ENCODE data around the gene RPRD2. TPM values are rescaled to one million over a fixed set of nuclear protein-coding genes. Genes with fewer than 3 reads are reported as not detected.

The RPRD2 gene
- total and polyA plus RNA-seq, 2 of the 4 experiments (the other 2 are of a cell fraction) = 3.9 to 11.6 TPM

GRCh38 chr1:150406483-150406882, 42.5 kb downstream of the RPRD2 start:
- DNase-seq (no peak), ATAC-seq (ENCODE audit: low read depth) (no peak)

More at GRCh38 chr1:150406483-150406882, 42.5 kb downstream of the RPRD2 start:
- TF ChIP-seq RFX5 (IDR thresholded peaks at IDR 0.05; ENCODE audit: low read depth, low read length) (no peak), RCOR1 (IDR thresholded peaks at IDR 0.05; ENCODE audit: insufficient replicate concordance, low read length) (no peak), MXI1 (IDR thresholded peaks at IDR 0.05; ENCODE audit: borderline replicate concordance, low read depth, low read length) (no peak), NFE2L2 (IDR thresholded peaks at IDR 0.05; ENCODE audit: low read depth, low read length) (no peak), BHLHE40 (IDR thresholded peaks at IDR 0.05; ENCODE audit: low read depth, low read length) (no peak), RAD21 (IDR thresholded peaks at IDR 0.05; ENCODE audit: low read length) (no peak), CHD1 (IDR thresholded peaks at IDR 0.05; ENCODE audit: low read depth, low read length) (no peak), POLR2A (IDR thresholded peaks at IDR 0.05; ENCODE audit: low read depth, low read length) (no peak), SMC3 (IDR thresholded peaks at IDR 0.05; ENCODE audit: low read depth, low read length) (no peak), MAZ (IDR thresholded peaks at IDR 0.05; ENCODE audit: borderline replicate concordance, low read depth, low read length) (no peak), FOS (IDR thresholded peaks at IDR 0.05; ENCODE audit: low read depth, low read length) (no peak), CEBPB (IDR thresholded peaks at IDR 0.05; ENCODE audit: low read depth, low read length) (no peak), USF2 (IDR thresholded peaks at IDR 0.05; ENCODE audit: low read depth, low read length) (no peak), MAFK (IDR thresholded peaks at IDR 0.05; ENCODE audit: low read depth, low read length) (no peak)
- TF ChIP-seq, protein P1, sequence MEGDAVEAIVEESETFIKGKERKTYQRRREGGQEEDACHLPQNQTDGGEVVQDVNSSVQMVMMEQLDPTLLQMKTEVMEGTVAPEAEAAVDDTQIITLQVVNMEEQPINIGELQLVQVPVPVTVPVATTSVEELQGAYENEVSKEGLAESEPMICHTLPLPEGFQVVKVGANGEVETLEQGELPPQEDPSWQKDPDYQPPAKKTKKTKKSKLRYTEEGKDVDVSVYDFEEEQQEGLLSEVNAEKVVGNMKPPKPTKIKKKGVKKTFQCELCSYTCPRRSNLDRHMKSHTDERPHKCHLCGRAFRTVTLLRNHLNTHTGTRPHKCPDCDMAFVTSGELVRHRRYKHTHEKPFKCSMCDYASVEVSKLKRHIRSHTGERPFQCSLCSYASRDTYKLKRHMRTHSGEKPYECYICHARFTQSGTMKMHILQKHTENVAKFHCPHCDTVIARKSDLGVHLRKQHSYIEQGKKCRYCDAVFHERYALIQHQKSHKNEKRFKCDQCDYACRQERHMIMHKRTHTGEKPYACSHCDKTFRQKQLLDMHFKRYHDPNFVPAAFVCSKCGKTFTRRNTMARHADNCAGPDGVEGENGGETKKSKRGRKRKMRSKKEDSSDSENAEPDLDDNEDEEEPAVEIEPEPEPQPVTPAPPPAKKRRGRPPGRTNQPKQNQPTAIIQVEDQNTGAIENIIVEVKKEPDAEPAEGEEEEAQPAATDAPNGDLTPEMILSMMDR (conservative IDR thresholded peaks at IDR 0.05; ENCODE audit: low read depth, low read length) = no peak
- TF ChIP-seq, protein P2, sequence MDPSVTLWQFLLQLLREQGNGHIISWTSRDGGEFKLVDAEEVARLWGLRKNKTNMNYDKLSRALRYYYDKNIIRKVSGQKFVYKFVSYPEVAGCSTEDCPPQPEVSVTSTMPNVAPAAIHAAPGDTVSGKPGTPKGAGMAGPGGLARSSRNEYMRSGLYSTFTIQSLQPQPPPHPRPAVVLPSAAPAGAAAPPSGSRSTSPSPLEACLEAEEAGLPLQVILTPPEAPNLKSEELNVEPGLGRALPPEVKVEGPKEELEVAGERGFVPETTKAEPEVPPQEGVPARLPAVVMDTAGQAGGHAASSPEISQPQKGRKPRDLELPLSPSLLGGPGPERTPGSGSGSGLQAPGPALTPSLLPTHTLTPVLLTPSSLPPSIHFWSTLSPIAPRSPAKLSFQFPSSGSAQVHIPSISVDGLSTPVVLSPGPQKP (IDR thresholded peaks at IDR 0.05; ENCODE audit: borderline replicate concordance, low read depth, low read length) = no peak
- no CpG with 5 or more reads among the region's 8 CpGs for WGBS, 2 experiments (ENCODE audit: extremely low coverage in 2 of 2, insufficient read length in 1 of 2)
- no peaks in the 10 kb centered on the region for H3K9me3 ChIP-seq (ENCODE audit: control insufficient read depth, insufficient read depth, low read length)
- H3K4ac ChIP-seq (ENCODE audit: low read depth, low read length) = no peak overlapping the region
- H2AFZ ChIP-seq (replicated peaks; ENCODE audit: low read length, poor library complexity) = no peak overlapping the region
- H3K4me3 ChIP-seq (ENCODE audit: insufficient read depth, low read depth, low read length) = no peak overlapping the region
- no TSS peak for BruUV-seq (replicated peaks)
- H3K56ac ChIP-seq (ENCODE audit: extremely low read depth, insufficient read depth, low read length) = no peak overlapping the region
- no peaks in the 10 kb centered on the region for H3K36me3 ChIP-seq (ENCODE audit: control insufficient read depth, insufficient read depth, low read length)
- H3K14ac ChIP-seq (replicated peaks; ENCODE audit: low read depth, low read length) = no peak overlapping the region
- no peaks in the 10 kb centered on the region for H3K27me3 ChIP-seq (ENCODE audit: control insufficient read depth, insufficient read depth, low read length)
- no peak overlapping the region for H2BK120ac ChIP-seq (ENCODE audit: low read depth, low read length)
- no peak overlapping the region for H3K23ac ChIP-seq (ENCODE audit: low read depth, low read length)
- peaks cover 34% of the 10 kb centered on the region for H4K20me1 ChIP-seq (ENCODE audit: insufficient read depth, low read length)
- H3K9ac ChIP-seq (ENCODE audit: low read depth, low read length) = no peak overlapping the region
- H2BK5ac ChIP-seq (ENCODE audit: low read depth, low read length, poor library complexity, severe bottlenecking) = no peak overlapping the region
- no peak overlapping the region for H2BK15ac ChIP-seq (ENCODE audit: low read depth, low read length)
- H2BK20ac ChIP-seq (ENCODE audit: low read depth, low read length) = no peak overlapping the region
- dilution Hi-C loops (cut with HindIII; ENCODE audit: low sequenced_read_pairs, unreplicated experiment) (no loop called here), intact Hi-C loops (cut with micrococcal nuclease) (no loop called here), in situ Hi-C loops (cut with MboI; ENCODE audit: low sequenced_read_pairs) (no loop called here)
- H3K4me1 ChIP-seq (ENCODE audit: control insufficient read depth, insufficient read depth, low read length) = peaks cover 4% of the 10 kb centered on the region
- peaks cover 37 to 64% of the 10 kb centered on the region in 2 experiments for H3K79me1 ChIP-seq (ENCODE audit: low read depth in 1 of 2, low read length in 2 of 2)
- H2AK5ac ChIP-seq (ENCODE audit: low read depth, low read length) = no peak overlapping the region
- no peak overlapping the region for H4K91ac ChIP-seq (ENCODE audit: insufficient read depth, low read depth, low read length)
- H2AK9ac ChIP-seq (replicated peaks; ENCODE audit: low read depth, low read length, poor library complexity) = no peak overlapping the region
- POLR2A ChIA-PET (ENCODE audit: unreplicated experiment) = no interaction called here
- H3K4me2 ChIP-seq (ENCODE audit: low read depth, low read length) = no peak overlapping the region
- no peak overlapping the region for H3K27ac ChIP-seq (ENCODE audit: insufficient read depth, low read length)
- H3K9me1 ChIP-seq (ENCODE audit: insufficient read depth, low read length) = peaks cover 8% of the 10 kb centered on the region; the same call in 1 of the 2 replicates
- H4K8ac ChIP-seq (ENCODE audit: low read depth in 2 of 2, low read length in 2 of 2) = no peak overlapping the region
- CTCF ChIA-PET = no interaction called here
- H3K18ac ChIP-seq (ENCODE audit: low read depth, low read length) = no peak overlapping the region
- H4K5ac ChIP-seq (ENCODE audit: low read depth, low read length) = no peak overlapping the region

Data from IMR-90 (cell line).